Neuronal stem cell (in vitro differentiated cells): ENCODE data around the gene ZNF445.

ENCODE experiments used
- DNase-seq: peaks from one replicate; pipeline ENCODE4 v3.0.0-alpha.2; 2013; ENCODE audit warnings: low spot score
- H2AFZ ChIP-seq: one replicate; pipeline ENCODE4 v1.6.1; 2013; ENCODE audit warnings: mild to moderate bottlenecking, low read length, inconsistent platforms
- H2AK5ac ChIP-seq: 2 replicates; pipeline ENCODE4 v1.6.1; 2013; ENCODE audit warnings: low read depth, mild to moderate bottlenecking, inconsistent platforms, low read length, moderate library complexity, mixed read lengths
- H2BK120ac ChIP-seq: 2 replicates; pipeline ENCODE4 v1.6.1; 2013; ENCODE audit warnings: low read depth, mild to moderate bottlenecking, inconsistent platforms, low read length, moderate library complexity, mixed read lengths
- H2BK12ac ChIP-seq: one replicate; pipeline ENCODE4 v1.6.1; 2013; ENCODE audit warnings: low read length, inconsistent platforms
- H2BK15ac ChIP-seq: 2 replicates; pipeline ENCODE4 v1.6.1; 2013; ENCODE audit warnings: mild to moderate bottlenecking, low read length, inconsistent platforms, mixed read lengths
- H2BK5ac ChIP-seq: one replicate; pipeline ENCODE4 v1.6.1; 2013; ENCODE audit warnings: inconsistent platforms, mild to moderate bottlenecking, low read length, moderate library complexity
- H3K14ac ChIP-seq: one replicate; pipeline ENCODE4 v1.6.1; 2013; ENCODE audit warnings: low read length, inconsistent platforms
- H3K18ac ChIP-seq: 2 replicates; pipeline ENCODE4 v1.6.1; 2013; ENCODE audit warnings: low read length, inconsistent platforms
- H3K23ac ChIP-seq: 2 replicates; pipeline ENCODE4 v1.6.1; 2013; ENCODE audit warnings: low read depth, mild to moderate bottlenecking, mixed read lengths, low read length, inconsistent platforms; ENCODE audit not compliant: poor library complexity
- H3K27ac ChIP-seq: replicated peaks from 3 replicates; pipeline ENCODE4 v1.5.1; 2013; ENCODE audit warnings: low read length, inconsistent platforms
- H3K27me3 ChIP-seq, 3 experiments: 2 replicates each; pipeline ENCODE4 v1.6.1; 2013; ENCODE audit warnings: low read length in 3 of 3, mild to moderate bottlenecking in 2 of 3, inconsistent platforms in 1 of 3, low read depth in 1 of 3, mixed read lengths in 1 of 3, moderate library complexity in 1 of 3; ENCODE audit not compliant: control insufficient read depth in 3 of 3, insufficient read depth in 3 of 3
- H3K36me3 ChIP-seq, 2 donors: replicated peaks in 1 of 2; 2 replicates each; pipeline ENCODE4 v1.6.1; 2013; ENCODE audit warnings: low read length in 2 of 2; ENCODE audit not compliant: control insufficient read depth in 2 of 2, insufficient read depth in 2 of 2
- H3K4ac ChIP-seq: 2 replicates; pipeline ENCODE4 v1.6.1; 2013; ENCODE audit warnings: inconsistent platforms, mild to moderate bottlenecking, low read length, moderate library complexity
- H3K4me1 ChIP-seq, 2 donors: 1 replicate in 1 of 2; 2 replicates in 1 of 2; pipeline ENCODE4 v1.6.1; 2013; ENCODE audit warnings: low read length in 2 of 2, low read depth in 1 of 2; ENCODE audit not compliant: control insufficient read depth in 2 of 2, insufficient read depth in 1 of 2
- H3K4me2 ChIP-seq: one replicate; pipeline ENCODE4 v1.6.1; 2013; ENCODE audit warnings: mild to moderate bottlenecking, low read length, inconsistent platforms; ENCODE audit not compliant: insufficient read depth, poor library complexity, severe bottlenecking
- H3K4me3 ChIP-seq, 2 donors: 2 replicates each; pipeline ENCODE4 v1.5.1; 2013; ENCODE audit warnings: low read length in 2 of 2, mild to moderate bottlenecking in 2 of 2, inconsistent platforms in 1 of 2, moderate library complexity in 1 of 2
- H3K79me1 ChIP-seq: one replicate; pipeline ENCODE4 v1.6.1; 2013; ENCODE audit warnings: low read depth, mild to moderate bottlenecking, inconsistent platforms, low read length, moderate library complexity
- H3K9ac ChIP-seq: one replicate; pipeline ENCODE4 v1.6.1; 2013; ENCODE audit warnings: mild to moderate bottlenecking, low read depth, low read length, inconsistent platforms; ENCODE audit not compliant: poor library complexity
- H3K9me3 ChIP-seq, 2 donors: replicated peaks in 1 of 2; 2 replicates each; pipeline versions ENCODE3 to v1.6.1; 2013; ENCODE audit warnings: low read length in 2 of 2, mild to moderate bottlenecking in 2 of 2, inconsistent platforms in 1 of 2, low read depth in 1 of 2, mixed read lengths in 1 of 2, moderate library complexity in 1 of 2; ENCODE audit not compliant: control insufficient read depth in 2 of 2, insufficient read depth in 1 of 2
- H4K8ac ChIP-seq: one replicate; pipeline ENCODE4 v1.6.1; 2013; ENCODE audit warnings: low read depth, mild to moderate bottlenecking, inconsistent platforms, low read length, moderate library complexity
- H4K91ac ChIP-seq: one replicate; pipeline ENCODE4 v1.6.1; 2013; ENCODE audit warnings: low read length, low read depth, mild to moderate bottlenecking, inconsistent platforms; ENCODE audit not compliant: poor library complexity
- WGBS, 2 donors: extraction: QIAGEN DNeasy Blood & Tissue Kit; methylation state at CpG; one replicate each; pipeline ENCODE4 v1.1.7; 2013; ENCODE audit warnings: missing lambda C conversion rate in 2 of 2, mixed read lengths in 1 of 2; ENCODE audit not compliant: insufficient read length in 2 of 2, insufficient replicate concordance in 1 of 2; ENCODE audit errors: extremely low coverage in 2 of 2; 5-methylcytosine and 5-hydroxymethylcytosine counted together

The ZNF445 gene

DNA sequence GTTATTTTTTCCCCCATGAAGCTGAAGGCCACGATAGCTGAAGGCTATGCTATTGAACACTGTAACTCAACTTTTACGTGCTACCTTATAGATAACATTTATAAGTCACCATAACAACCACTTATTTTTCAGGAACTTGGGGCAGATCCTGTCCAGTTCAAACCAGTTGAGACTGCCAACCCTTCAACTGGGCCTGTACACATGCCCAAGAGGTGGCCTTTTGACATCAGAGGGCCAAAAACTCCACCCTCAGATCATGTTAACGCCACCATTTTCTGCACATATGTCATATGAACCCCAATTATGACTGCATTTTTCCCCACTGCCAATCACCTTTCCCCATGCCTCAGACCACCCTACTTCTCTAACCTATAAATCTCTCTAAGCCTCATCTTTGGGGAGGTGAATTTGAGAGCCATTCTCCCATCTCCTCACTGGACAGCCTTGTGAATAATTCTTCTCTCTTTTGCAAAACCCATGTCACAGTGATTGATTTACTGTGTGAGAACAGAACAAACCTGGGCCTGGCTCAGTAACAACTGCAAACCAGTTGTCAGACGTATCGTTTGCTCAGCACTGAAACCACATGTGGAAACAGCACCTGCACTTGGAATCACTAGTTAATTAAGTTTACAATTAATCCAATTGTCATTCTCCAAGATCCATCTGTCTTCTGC, 42.5 kb downstream of the ZNF445 start:
- WGBS, 2 donors: no CpG with 5 or more reads among the region's 5 CpGs
- H4K91ac ChIP-seq: no peak overlapping the region
- H4K8ac ChIP-seq: no peak overlapping the region
- no peak overlapping the region for H2BK15ac ChIP-seq
- no peak overlapping the region for H2AFZ ChIP-seq
- H3K23ac ChIP-seq: no peak overlapping the region
- H3K4ac ChIP-seq: no peak overlapping the region
- H3K14ac ChIP-seq: no peak overlapping the region
- no peak for DNase-seq
- no peak overlapping the region for H2BK120ac ChIP-seq
- H3K9ac ChIP-seq: no peak overlapping the region
- no peaks in the 10 kb centered on the region for H3K9me3 ChIP-seq
- H3K27ac ChIP-seq: no peak overlapping the region
- no peak overlapping the region for H3K18ac ChIP-seq
- H2BK12ac ChIP-seq: no peak overlapping the region
- H3K4me3 ChIP-seq: no peak overlapping the region
- no peaks in the 10 kb centered on the region for H3K4me1 ChIP-seq
- H3K36me3 ChIP-seq: peaks cover 7 to 12% of the 10 kb centered on the region in 2 donors
- H2BK5ac ChIP-seq: no peak overlapping the region
- no peaks in the 10 kb centered on the region for H3K27me3 ChIP-seq
- H3K4me2 ChIP-seq: no peak overlapping the region
- H3K79me1 ChIP-seq: no peaks in the 10 kb centered on the region
- H2AK5ac ChIP-seq: no peak overlapping the region

DNA sequence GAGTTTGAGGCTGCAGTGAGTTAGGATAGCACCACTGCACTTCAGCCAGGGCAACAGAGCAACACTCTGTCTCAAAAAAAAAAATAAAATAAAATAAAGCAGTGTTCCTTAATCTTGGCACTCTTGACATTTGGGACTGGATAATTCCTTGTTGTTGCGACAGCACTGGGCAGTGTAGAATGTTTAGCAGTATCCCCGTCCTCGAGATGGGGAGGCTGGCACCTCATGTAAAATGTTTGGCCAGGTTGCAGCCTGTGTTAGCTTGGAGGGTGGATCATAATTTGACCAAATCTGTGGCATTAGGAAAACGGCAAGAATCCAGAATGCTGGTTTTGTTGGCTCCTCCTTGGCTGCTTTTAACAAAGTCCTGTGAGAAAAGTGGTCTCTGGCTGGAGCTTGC, 47.0 kb downstream of the ZNF445 start:
- Histone ChIP-seq H3K9me3 (no peaks in the 10 kb centered on the region), H3K14ac (no peak overlapping the region), H2BK12ac (no peak overlapping the region), H3K27ac (no peak overlapping the region), H3K23ac (no peak overlapping the region), H4K8ac (no peak overlapping the region), H3K79me1 (no peaks in the 10 kb centered on the region), H3K27me3 (no peaks in the 10 kb centered on the region), H2AK5ac (no peak overlapping the region), H2BK5ac (no peak overlapping the region), H3K4me2 (no peak overlapping the region), H2BK15ac (no peak overlapping the region), H4K91ac (no peak overlapping the region), H2BK120ac (no peak overlapping the region), H2AFZ (no peak overlapping the region), H3K4me1 (no peaks in the 10 kb centered on the region), H3K18ac (no peak overlapping the region), H3K9ac (no peak overlapping the region), H3K4me3 (no peak overlapping the region), H3K4ac (no peak overlapping the region), H3K36me3 (peaks cover 0 to 2% of the 10 kb centered on the region in 2 donors)
- no peak for DNase-seq
- WGBS, 2 donors: no CpG with 5 or more reads among the region's 4 CpGs

DNA sequence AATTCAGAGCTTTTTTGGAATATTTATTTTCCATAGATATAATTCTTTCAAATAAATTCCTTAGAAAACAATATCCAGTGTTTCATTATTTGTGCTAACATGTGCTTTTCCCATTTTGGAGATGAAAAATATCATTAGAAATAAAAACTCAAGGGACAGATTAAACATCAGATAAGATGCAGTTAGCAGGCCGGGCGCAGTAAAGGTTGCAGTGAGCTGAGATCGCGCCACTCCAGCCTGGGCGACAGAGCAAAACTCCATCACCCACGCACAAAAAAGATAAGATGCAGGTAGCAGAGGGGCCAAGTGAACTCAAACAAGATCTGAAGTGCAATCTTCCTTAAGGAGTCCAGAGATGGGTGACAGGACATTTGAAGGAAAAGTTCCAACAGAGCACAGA, 48.0 kb downstream of the ZNF445 start:
- Histone ChIP-seq H3K4me3 (no peak overlapping the region), H3K4me2 (no peak overlapping the region), H2BK5ac (no peak overlapping the region), H2BK120ac (no peak overlapping the region), H2BK12ac (no peak overlapping the region), H3K27me3 (no peaks in the 10 kb centered on the region), H4K91ac (no peak overlapping the region), H2AK5ac (no peak overlapping the region), H3K18ac (no peak overlapping the region), H3K9ac (no peak overlapping the region), H2AFZ (no peak overlapping the region), H3K9me3 (no peaks in the 10 kb centered on the region), H3K4ac (no peak overlapping the region), H3K23ac (no peak overlapping the region), H3K4me1 (no peaks in the 10 kb centered on the region), H2BK15ac (no peak overlapping the region), H3K36me3 (peaks cover 0 to under 1% of the 10 kb centered on the region in 2 donors), H3K14ac (no peak overlapping the region), H3K27ac (no peak overlapping the region), H3K79me1 (no peaks in the 10 kb centered on the region), H4K8ac (no peak overlapping the region)
- no peak for DNase-seq
- whole genome bisulfite sequencing, 2 donors: no CpG with 5 or more reads among the region's 6 CpGs

DNA sequence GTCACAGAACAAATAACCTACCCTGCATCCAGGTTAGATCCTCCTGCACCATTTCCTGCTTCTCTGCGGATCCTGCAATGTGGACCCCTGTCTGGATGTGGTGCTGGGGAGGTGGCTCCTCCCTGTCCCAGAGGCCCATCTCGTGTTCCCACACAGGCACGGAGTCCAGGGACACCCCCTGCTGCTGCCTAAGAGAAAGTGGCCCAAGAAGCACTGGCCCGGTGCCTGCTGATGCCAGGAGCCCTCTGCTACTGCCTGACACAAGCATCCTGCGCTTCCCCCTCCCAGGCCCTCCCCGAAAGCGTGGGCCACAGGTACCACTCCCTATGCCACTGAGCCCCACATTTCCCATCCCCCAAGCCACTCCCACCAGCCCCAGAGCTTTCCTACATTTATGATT, 48.6 kb downstream of the ZNF445 start:
- Histone ChIP-seq H3K14ac (no peak overlapping the region), H3K23ac (no peak overlapping the region), H3K18ac (peak overlapping the region; percentile 33), H3K27ac (no peak overlapping the region), H3K27me3 (no peaks in the 10 kb centered on the region), H3K9ac (no peak overlapping the region), H2BK5ac (no peak overlapping the region), H2BK120ac (no peak overlapping the region), H4K8ac (no peak overlapping the region), H4K91ac (no peak overlapping the region), H3K4me3 (peak overlapping the region in 1 of 2 donors; percentile 40), H3K36me3 (no peaks in the 10 kb centered on the region), H3K4me1 (no peaks in the 10 kb centered on the region), H2BK12ac (no peak overlapping the region), H2AFZ (no peak overlapping the region), H3K4me2 (no peak overlapping the region), H2BK15ac (no peak overlapping the region), H3K79me1 (no peaks in the 10 kb centered on the region), H2AK5ac (no peak overlapping the region), H3K9me3 (no peaks in the 10 kb centered on the region), H3K4ac (no peak overlapping the region)
- no CpG with 5 or more reads among the region's 7 CpGs for WGBS, 2 donors
- DNase-seq: no peak
